Ectodermal cell (in vitro differentiated cells): Measurements from ENCODE around the gene SIKE1.

ENCODE experiments used
- H3K27ac ChIP-seq: 2 replicates; pipeline ENCODE4 v1.7.0; 2013; ENCODE audit warnings: mild to moderate bottlenecking, low read depth, low read length; ENCODE audit not compliant: insufficient read depth, poor library complexity, severe bottlenecking
- H3K27me3 ChIP-seq: 2 replicates; pipeline ENCODE4 v1.7.0; 2013; ENCODE audit warnings: mild to moderate bottlenecking, low read length; ENCODE audit not compliant: insufficient read depth, control insufficient read depth, poor library complexity, severe bottlenecking
- H3K36me3 ChIP-seq: one replicate; pipeline ENCODE4 v1.7.0; 2013; ENCODE audit warnings: low read length; ENCODE audit not compliant: control insufficient read depth, insufficient read depth
- H3K4me1 ChIP-seq: one replicate; pipeline ENCODE4 v1.7.0; 2013; ENCODE audit warnings: low read length; ENCODE audit not compliant: control insufficient read depth, insufficient read depth
- H3K4me3 ChIP-seq: 2 replicates; pipeline ENCODE4 v1.7.0; 2013; ENCODE audit warnings: low read depth, low read length, control low read depth; ENCODE audit not compliant: insufficient read depth
- H3K9me3 ChIP-seq: 2 replicates; pipeline ENCODE4 v1.7.0; 2013; ENCODE audit warnings: mild to moderate bottlenecking, low read length, moderate library complexity; ENCODE audit not compliant: control insufficient read depth
- WGBS, 2 experiments: methylation state at CpG; one replicate each; pipeline ENCODE4 v1.1.7; 2013; ENCODE audit warnings: missing lambda C conversion rate in 2 of 2; 5-methylcytosine and 5-hydroxymethylcytosine counted together

The SIKE1 gene

DNA sequence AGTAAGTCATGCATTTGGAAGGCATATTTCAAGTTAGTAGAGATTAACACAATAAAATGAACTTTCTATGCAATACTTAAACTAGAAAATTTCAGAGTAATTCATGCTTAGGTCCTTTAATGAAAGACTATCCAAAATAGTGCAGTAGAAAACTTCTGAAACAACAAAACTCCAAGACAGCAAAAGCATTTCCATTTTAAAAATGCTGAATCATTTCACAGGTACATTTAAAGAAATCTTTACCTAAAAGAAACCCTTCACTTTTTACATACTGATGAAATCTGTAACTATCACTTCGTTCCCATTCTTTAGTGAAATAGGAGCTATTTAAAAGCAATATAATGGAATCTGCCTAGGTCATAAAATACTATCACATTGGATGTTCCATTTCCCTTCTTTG, 40.2 kb downstream of the SIKE1 start:
- H3K27me3 ChIP-seq, result no peaks in the 10 kb centered on the region
- H3K9me3 ChIP-seq, result no peaks in the 10 kb centered on the region
- WGBS, 2 experiments, result 100% methylated on average over 1 of the region's 1 CpG; no CpG with 5 or more reads in 1 of the 2 experiments
- no peak overlapping the region for H3K4me3 ChIP-seq
- no peak overlapping the region for H3K27ac ChIP-seq
- no peaks in the 10 kb centered on the region for H3K4me1 ChIP-seq
- peaks cover 18% of the 10 kb centered on the region for H3K36me3 ChIP-seq

DNA sequence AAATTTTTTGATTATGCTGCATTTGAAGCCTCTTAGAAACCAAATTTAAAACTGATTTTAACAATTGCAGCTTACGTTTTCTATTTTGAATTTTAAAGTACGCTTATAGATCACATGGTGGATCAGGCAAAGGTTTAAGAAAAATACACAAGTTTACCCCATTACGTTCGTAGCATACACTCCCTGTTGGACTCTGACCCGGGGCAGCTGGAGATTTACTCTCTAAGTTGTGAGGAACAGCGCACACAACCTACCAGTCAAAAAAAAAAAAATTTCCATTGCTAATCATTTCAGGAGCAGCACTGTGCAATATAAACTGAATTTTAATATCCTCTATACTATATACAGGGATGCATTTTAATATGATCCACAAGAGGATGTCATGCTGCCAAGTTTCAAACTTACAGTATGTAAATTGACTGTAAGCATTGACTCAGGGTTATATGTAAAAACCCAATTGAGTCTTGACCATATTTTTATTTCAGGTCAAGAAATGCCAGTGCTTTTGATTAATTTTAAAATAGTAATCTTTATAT, 43.1 kb downstream of the SIKE1 start:
- H3K36me3 ChIP-seq, result peaks cover 44% of the 10 kb centered on the region

GRCh38 chr1:114735479-114735878, 45.0 kb downstream of the SIKE1 start:
- H3K4me3 ChIP-seq, result no peak overlapping the region
- no peaks in the 10 kb centered on the region for H3K9me3 ChIP-seq
- H3K4me1 ChIP-seq, result no peaks in the 10 kb centered on the region
- 89 to 100% methylated on average over 1 of the region's 1 CpG for WGBS, 2 experiments
- H3K36me3 ChIP-seq, result peaks cover 57% of the 10 kb centered on the region
- no peaks in the 10 kb centered on the region for H3K27me3 ChIP-seq
- no peak overlapping the region for H3K27ac ChIP-seq

More for the DNA sequence above, 43.1 kb downstream of the SIKE1 start:
- Histone ChIP-seq H3K27me3 (no peaks in the 10 kb centered on the region), H3K9me3 (no peaks in the 10 kb centered on the region), H3K4me1 (no peaks in the 10 kb centered on the region), H3K27ac (no peak overlapping the region), H3K4me3 (no peak overlapping the region)
- WGBS, 2 experiments, result 94 to 97% methylated on average over 6 of the region's 6 CpGs

GRCh38 chr1:114729782-114730181, 50.7 kb downstream of the SIKE1 start:
- H3K9me3 ChIP-seq, result no peaks in the 10 kb centered on the region
- no peak overlapping the region for H3K4me3 ChIP-seq
- no peaks in the 10 kb centered on the region for H3K4me1 ChIP-seq
- peaks cover 80% of the 10 kb centered on the region for H3K36me3 ChIP-seq
- H3K27me3 ChIP-seq, result no peaks in the 10 kb centered on the region
- no peak overlapping the region for H3K27ac ChIP-seq
- WGBS, 2 experiments, result no CpG with 5 or more reads among the region's 1 CpG

DNA sequence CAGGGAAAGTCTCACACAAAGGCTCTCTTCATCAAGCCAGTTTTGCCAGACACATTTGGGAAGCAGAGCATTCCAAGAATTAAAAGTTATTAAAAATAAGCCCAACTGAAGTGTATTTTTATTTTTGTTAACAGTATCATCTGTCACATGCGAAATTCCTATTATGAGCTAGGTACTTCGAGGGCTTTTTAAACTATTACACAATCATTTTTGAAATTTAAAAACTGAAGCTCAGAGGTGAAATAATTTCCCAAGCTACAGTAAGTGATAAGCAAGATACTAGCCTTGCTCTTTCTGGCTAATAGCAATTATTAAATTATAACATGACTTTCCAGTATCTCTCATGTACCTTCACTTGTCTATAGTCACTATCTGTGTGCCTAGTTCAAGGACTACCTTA, 51.9 kb downstream of the SIKE1 start:
- Histone ChIP-seq H3K36me3 (peaks cover 72% of the 10 kb centered on the region), H3K4me1 (no peaks in the 10 kb centered on the region), H3K9me3 (no peaks in the 10 kb centered on the region), H3K4me3 (no peak overlapping the region), H3K27me3 (no peaks in the 10 kb centered on the region), H3K27ac (no peak overlapping the region)
- WGBS, 2 experiments, result 93 to 97% methylated on average over 2 of the region's 2 CpGs

- no peak overlapping the region for H3K4me3 ChIP-seq
- no peaks in the 10 kb centered on the region for H3K4me1 ChIP-seq
- H3K27me3 ChIP-seq, result no peaks in the 10 kb centered on the region
- H3K36me3 ChIP-seq, result peaks cover 72% of the 10 kb centered on the region
- no peaks in the 10 kb centered on the region for H3K9me3 ChIP-seq
- no peak overlapping the region for H3K27ac ChIP-seq
- 87 to 94% methylated on average over 1 of the region's 1 CpG for WGBS, 2 experiments
Measured at GRCh38 chr1:114725230-114725629, 55.3 kb downstream of the SIKE1 start.

- Histone ChIP-seq H3K4me1 (no peaks in the 10 kb centered on the region), H3K36me3 (peaks cover 72% of the 10 kb centered on the region), H3K27me3 (no peaks in the 10 kb centered on the region), H3K27ac (no peak overlapping the region), H3K9me3 (no peaks in the 10 kb centered on the region), H3K4me3 (no peak overlapping the region)
- 96 to 100% methylated on average over 1 of the region's 1 CpG for WGBS, 2 experiments
Measured at GRCh38 chr1:114723915-114724314, 56.6 kb downstream of the SIKE1 start.

GRCh38 chr1:114723457-114723856, 57.0 kb downstream of the SIKE1 start:
- peaks cover 73% of the 10 kb centered on the region for H3K36me3 ChIP-seq
- no peaks in the 10 kb centered on the region for H3K4me1 ChIP-seq
- H3K27me3 ChIP-seq, result no peaks in the 10 kb centered on the region
- H3K9me3 ChIP-seq, result no peaks in the 10 kb centered on the region
- H3K27ac ChIP-seq, result no peak overlapping the region
- H3K4me3 ChIP-seq, result no peak overlapping the region
- 0 to 17% methylated on average over 1 of the region's 1 CpG for WGBS, 2 experiments

DNA sequence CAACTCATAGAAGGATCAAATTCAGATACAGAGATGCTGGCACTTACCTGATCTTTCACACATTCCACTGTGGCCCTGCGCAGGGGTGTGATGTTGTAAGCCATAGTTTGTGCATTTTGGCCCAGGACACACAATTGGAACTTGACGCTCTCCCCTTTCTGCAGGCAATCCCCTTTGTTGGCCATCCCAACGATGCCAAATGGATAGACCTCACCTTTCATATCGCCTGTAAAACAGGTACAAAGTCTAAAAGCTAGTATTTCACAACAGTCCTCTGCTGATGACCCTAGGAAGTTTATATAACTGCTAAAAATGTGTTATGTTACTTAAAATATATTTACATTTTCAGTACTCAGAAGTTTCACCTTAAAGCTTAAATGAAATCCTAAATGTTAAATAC, 60.0 kb downstream of the SIKE1 start:
- H3K27me3 ChIP-seq, result no peaks in the 10 kb centered on the region
- H3K27ac ChIP-seq, result no peak overlapping the region
- no peaks in the 10 kb centered on the region for H3K9me3 ChIP-seq
- WGBS, 2 experiments, result 97% methylated on average over 4 of the region's 4 CpGs
- no peak overlapping the region for H3K4me3 ChIP-seq
- H3K36me3 ChIP-seq, result peaks cover 55% of the 10 kb centered on the region
- H3K4me1 ChIP-seq, result peaks cover 7% of the 10 kb centered on the region
